ENCODE data around the gene STARD13. TPM values are rescaled to one million over a fixed set of nuclear protein-coding genes. Genes with fewer than 3 reads are reported as not detected.

Gene STARD13
- total RNA-seq, 1 donor from 2014 or later = 2.3 TPM

- no peak for ATAC-seq
These were observed 147.1 kb downstream of the STARD13 start for GRCh38 chr13:33138441-33138840.

DNA sequence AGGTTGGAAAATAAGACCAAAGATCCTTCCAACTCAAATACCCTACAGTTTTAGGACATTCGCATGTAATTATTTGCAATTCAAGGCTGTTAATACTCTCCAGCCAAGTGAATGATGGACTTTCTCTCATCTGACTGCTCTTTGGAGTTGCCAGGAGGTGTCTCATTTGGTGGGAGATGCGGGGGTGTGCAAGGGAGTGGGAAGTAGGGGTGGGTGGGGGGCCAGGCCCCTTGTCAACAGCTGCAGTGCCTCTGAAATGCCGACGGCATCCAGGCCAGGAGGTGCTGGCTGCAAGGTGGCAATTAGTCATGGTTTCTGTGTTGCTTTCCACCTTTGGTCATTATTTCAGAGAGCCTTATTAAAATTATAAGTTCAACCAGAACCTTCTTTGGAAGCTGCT is 147.8 kb downstream of the STARD13 start:
- no peak for ATAC-seq

GRCh38 chr13:33135097-33135496 is 150.5 kb downstream of the STARD13 start:
- ATAC-seq = no peak

DNA sequence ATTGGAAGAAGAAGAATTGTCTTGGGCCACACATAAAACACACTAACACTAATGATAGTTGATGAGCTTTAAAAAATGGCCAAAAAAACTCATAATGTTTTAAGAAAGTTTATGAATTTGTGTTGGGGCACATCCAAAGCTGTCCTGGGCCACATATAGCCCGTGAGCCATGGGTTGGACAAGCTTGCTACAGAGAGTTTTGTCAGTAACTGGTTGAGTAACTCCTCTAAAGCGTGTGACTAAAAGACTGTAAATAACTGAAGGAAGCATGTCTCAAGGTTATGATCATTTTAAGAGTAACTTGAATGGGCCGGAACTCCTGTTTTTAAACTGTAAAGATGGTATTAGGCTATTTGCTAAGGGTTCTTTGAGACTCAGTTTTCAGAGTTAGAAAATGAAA is 151.3 kb downstream of the STARD13 start:
- no peak for ATAC-seq

DNA sequence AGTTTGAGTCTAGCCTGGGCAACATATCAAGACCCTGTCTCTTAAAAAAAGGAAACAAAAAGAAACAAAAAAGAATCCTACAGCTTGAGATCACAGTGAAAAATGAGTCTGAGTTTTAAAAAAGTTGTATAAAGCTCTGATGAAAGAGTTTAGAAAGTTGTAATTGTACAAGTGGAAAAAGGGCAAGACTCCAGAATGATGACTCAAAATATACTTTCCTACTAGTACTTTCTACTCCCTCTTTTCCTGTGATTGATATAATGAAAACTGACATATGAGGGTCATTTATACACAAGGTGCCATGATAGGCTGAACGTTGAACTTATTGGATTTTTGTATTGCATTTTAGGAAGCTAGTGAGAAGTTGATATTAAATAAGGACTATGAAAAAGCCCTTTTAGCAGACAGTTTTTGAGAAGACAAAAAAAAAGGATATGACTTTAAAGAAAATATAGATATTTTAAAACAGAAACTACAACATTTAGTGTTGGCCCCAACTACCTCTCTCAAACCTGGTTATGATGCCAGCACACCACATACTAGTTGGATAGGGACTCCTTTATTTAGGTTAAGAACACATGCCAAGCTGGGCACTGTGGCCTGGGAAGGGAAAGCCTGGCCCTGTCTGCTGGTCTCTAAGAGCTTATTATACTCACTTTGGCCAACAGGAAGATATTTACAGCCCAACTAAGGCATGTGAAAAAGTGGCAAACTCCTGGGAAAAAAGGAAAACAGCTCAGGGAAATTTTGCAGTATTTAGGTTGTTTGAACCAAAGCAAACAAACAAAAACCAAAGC is 152.7 kb downstream of the STARD13 start:
- ATAC-seq = no peak

DNA sequence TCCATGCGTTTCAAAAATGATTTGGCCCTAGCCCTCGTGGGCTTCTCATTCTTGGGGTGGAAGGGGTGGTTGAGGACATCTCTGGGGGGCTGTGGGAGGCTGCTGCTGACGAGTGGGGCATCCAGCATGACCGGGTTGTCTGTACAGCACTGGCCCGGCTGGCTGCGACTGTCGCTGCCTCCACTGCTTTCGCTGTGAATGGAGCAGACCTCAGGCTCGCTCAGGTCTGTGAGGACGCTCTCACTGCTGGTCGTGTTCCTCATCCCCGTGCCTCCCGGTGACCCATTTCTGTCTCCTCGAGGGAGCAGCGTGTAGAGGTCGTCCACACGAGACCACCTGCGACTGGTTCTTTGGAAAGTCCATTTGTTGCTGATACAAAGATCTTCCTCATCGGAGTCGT is 155.7 kb downstream of the STARD13 start:
- no peak for ATAC-seq

GRCh38 chr13:33129094-33129832 is 156.3 kb downstream of the STARD13 start:
- no peak for ATAC-seq

- ATAC-seq = no peak
These were observed 157.4 kb downstream of the STARD13 start for GRCh38 chr13:33128134-33128533.

DNA sequence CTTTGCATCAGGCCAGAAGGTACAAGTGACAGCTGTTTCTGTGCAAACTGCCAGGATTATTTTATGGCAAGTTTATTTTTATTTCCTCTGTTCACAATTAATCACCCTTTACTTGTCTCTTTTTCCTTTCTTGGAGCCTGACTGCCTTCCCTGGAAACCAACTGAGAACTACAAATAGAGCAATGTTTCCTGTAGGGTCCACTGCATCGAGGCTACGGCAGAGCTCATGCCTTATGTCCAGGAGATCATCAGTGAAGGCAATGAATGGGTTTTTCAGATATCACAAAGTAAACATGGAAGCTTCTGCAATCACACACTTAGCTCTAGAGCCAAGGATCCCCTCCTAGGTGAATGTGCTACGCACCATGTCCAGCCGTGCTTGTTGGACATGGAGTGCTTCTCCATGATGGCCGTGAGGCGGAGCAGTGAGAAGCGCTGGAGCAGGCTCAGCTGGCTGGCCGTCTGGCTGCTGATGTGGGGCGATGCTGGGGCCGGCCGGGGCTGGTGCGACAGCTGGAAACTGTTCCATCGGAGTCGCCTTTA is 158.5 kb downstream of the STARD13 start:
- ATAC-seq = no peak

GRCh38 chr13:33125821-33126570 is 159.6 kb downstream of the STARD13 start:
- peak; percentile 74 for ATAC-seq

GRCh38 chr13:33123066-33123859 is 162.3 kb downstream of the STARD13 start:
- ATAC-seq = peak; percentile 26

GRCh38 chr13:33119856-33120543 is 165.6 kb downstream of the STARD13 start:
- peak; percentile 48 for ATAC-seq

DNA sequence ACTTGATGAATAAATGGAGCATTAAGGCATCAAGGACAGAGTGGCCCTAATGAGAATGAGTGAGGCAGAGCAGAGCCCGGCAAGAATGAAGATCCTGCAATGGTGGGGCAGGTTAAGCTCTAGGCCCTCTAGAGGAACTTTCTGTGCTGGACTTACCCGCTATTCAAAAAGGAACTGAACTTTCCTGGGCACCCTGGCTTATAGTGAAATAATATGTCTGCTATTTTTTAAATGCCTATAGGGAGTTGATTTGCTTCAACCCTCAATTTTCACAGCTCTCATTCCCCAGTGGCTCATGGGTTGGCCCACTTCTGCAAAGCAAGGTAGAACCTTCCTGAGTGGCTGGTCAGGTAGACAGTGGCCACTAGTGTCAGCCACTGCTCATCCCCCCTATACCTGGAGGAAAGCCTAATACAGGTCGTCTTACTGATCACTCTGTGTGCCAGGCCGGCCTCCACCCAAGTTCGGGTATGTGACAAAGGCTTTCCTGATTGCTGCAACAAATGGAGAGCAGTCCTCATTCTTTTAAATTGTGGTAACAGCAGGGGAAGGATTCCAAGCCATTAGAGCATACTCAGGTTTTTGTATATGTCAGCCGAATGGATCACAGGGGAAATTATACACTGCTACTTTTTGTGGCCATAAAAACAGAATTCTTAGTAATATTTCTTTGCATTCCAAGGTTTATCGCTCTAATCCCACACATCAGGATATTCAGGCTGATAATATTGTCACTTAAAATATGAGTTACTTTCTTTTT is 166.4 kb downstream of the STARD13 start:
- ATAC-seq = no peak

GRCh38 chr13:33116321-33117010 is 169.1 kb downstream of the STARD13 start:
- ATAC-seq = no peak

- no peak for ATAC-seq
These were observed 170.3 kb downstream of the STARD13 start for GRCh38 chr13:33115274-33115673.

GRCh38 chr13:33114146-33114545 is 171.4 kb downstream of the STARD13 start:
- no peak for ATAC-seq

- ATAC-seq = no peak
These were observed 172.8 kb downstream of the STARD13 start for GRCh38 chr13:33112766-33113165.

- ATAC-seq = no peak
These were observed 174.0 kb downstream of the STARD13 start for GRCh38 chr13:33111414-33112110.

- no peak for ATAC-seq
These were observed 174.7 kb downstream of the STARD13 start for GRCh38 chr13:33110713-33111413.
